ENCODE data around the gene FGF14.

FGF14 gene

GRCh38 chr13:101785858-101786257 is 616.0 kb downstream of the FGF14 start:
- Histone ChIP-seq H3K36me3 (ENCODE audit: control insufficient read depth in 5 of 5, insufficient read depth in 5 of 5, low read length in 5 of 5) (no peaks in the 10 kb centered on the region), H3K27ac (ENCODE audit: low read depth, low read length) (no peak overlapping the region), H3K4me3 (ENCODE audit: low read depth in 1 of 5, low read length in 5 of 5) (no peak overlapping the region)

GRCh38 chr13:101784313-101784712 is 617.5 kb downstream of the FGF14 start:
- no peak overlapping the region for H3K9ac ChIP-seq (ENCODE audit: low read length in 5 of 5)

More at GRCh38 chr13:101785858-101786257, 616.0 kb downstream of the FGF14 start:
- Histone ChIP-seq H3K27me3 (ENCODE audit: control insufficient read depth in 5 of 5, insufficient read depth in 4 of 5, low read length in 5 of 5) (peaks cover 0 to 2% (median 0%) of the 10 kb centered on the region in 5 donors), H3K4me1 (ENCODE audit: control insufficient read depth in 5 of 5, insufficient read depth in 5 of 5, low read length in 5 of 5) (no peaks in the 10 kb centered on the region), H3K9me3 (ENCODE audit: control insufficient read depth in 5 of 5, low read length in 5 of 5) (no peaks in the 10 kb centered on the region), H3K9ac (ENCODE audit: low read length in 5 of 5) (no peak overlapping the region)

GRCh38 chr13:101783554-101783953 is 618.3 kb downstream of the FGF14 start:
- H3K9ac ChIP-seq (ENCODE audit: low read length in 5 of 5): no peak overlapping the region
- H3K9me3 ChIP-seq (ENCODE audit: control insufficient read depth in 5 of 5, low read length in 5 of 5): no peaks in the 10 kb centered on the region
- no peaks in the 10 kb centered on the region for H3K36me3 ChIP-seq (ENCODE audit: control insufficient read depth in 5 of 5, insufficient read depth in 5 of 5, low read length in 5 of 5)
- no peaks in the 10 kb centered on the region for H3K27me3 ChIP-seq (ENCODE audit: control insufficient read depth in 5 of 5, insufficient read depth in 4 of 5, low read length in 5 of 5)
- H3K4me1 ChIP-seq (ENCODE audit: control insufficient read depth in 5 of 5, insufficient read depth in 5 of 5, low read length in 5 of 5): no peaks in the 10 kb centered on the region
- no peak overlapping the region for H3K4me3 ChIP-seq (ENCODE audit: low read depth in 1 of 5, low read length in 5 of 5)
- H3K27ac ChIP-seq (ENCODE audit: low read depth, low read length): no peak overlapping the region

More at GRCh38 chr13:101784313-101784712, 617.5 kb downstream of the FGF14 start:
- no peak overlapping the region for H3K27ac ChIP-seq (ENCODE audit: low read depth, low read length)
- H3K4me3 ChIP-seq (ENCODE audit: low read depth in 1 of 5, low read length in 5 of 5): no peak overlapping the region
- H3K4me1 ChIP-seq (ENCODE audit: control insufficient read depth in 5 of 5, insufficient read depth in 5 of 5, low read length in 5 of 5): no peaks in the 10 kb centered on the region
- H3K9me3 ChIP-seq (ENCODE audit: control insufficient read depth in 5 of 5, low read length in 5 of 5): no peaks in the 10 kb centered on the region
- H3K36me3 ChIP-seq (ENCODE audit: control insufficient read depth in 5 of 5, insufficient read depth in 5 of 5, low read length in 5 of 5): no peaks in the 10 kb centered on the region
- H3K27me3 ChIP-seq (ENCODE audit: control insufficient read depth in 5 of 5, insufficient read depth in 4 of 5, low read length in 5 of 5): peaks cover 0 to under 1% (median 0%) of the 10 kb centered on the region in 5 donors

GRCh38 chr13:101780211-101780610 is 621.6 kb downstream of the FGF14 start:
- no peaks in the 10 kb centered on the region for H3K36me3 ChIP-seq (ENCODE audit: control insufficient read depth in 5 of 5, insufficient read depth in 5 of 5, low read length in 5 of 5)
- no peak overlapping the region for H3K27ac ChIP-seq (ENCODE audit: low read depth, low read length)
- no peaks in the 10 kb centered on the region for H3K9me3 ChIP-seq (ENCODE audit: control insufficient read depth in 5 of 5, low read length in 5 of 5)

GRCh38 chr13:101779147-101779546 is 622.7 kb downstream of the FGF14 start:
- Histone ChIP-seq H3K9ac (ENCODE audit: low read length in 5 of 5) (no peak overlapping the region), H3K36me3 (ENCODE audit: control insufficient read depth in 5 of 5, insufficient read depth in 5 of 5, low read length in 5 of 5) (no peaks in the 10 kb centered on the region), H3K4me1 (ENCODE audit: control insufficient read depth in 5 of 5, insufficient read depth in 5 of 5, low read length in 5 of 5) (no peaks in the 10 kb centered on the region), H3K27ac (ENCODE audit: low read depth, low read length) (no peak overlapping the region), H3K4me3 (ENCODE audit: low read depth in 1 of 5, low read length in 5 of 5) (no peak overlapping the region), H3K27me3 (ENCODE audit: control insufficient read depth in 5 of 5, insufficient read depth in 4 of 5, low read length in 5 of 5) (no peaks in the 10 kb centered on the region), H3K9me3 (ENCODE audit: control insufficient read depth in 5 of 5, low read length in 5 of 5) (no peaks in the 10 kb centered on the region)

More at GRCh38 chr13:101780211-101780610, 621.6 kb downstream of the FGF14 start:
- Histone ChIP-seq H3K27me3 (ENCODE audit: control insufficient read depth in 5 of 5, insufficient read depth in 4 of 5, low read length in 5 of 5) (no peaks in the 10 kb centered on the region), H3K4me1 (ENCODE audit: control insufficient read depth in 5 of 5, insufficient read depth in 5 of 5, low read length in 5 of 5) (no peaks in the 10 kb centered on the region), H3K4me3 (ENCODE audit: low read depth in 1 of 5, low read length in 5 of 5) (no peak overlapping the region), H3K9ac (ENCODE audit: low read length in 5 of 5) (no peak overlapping the region)

GRCh38 chr13:101775267-101775666 is 626.6 kb downstream of the FGF14 start:
- H3K9ac ChIP-seq (ENCODE audit: low read length in 5 of 5): no peak overlapping the region

GRCh38 chr13:101774393-101774792 is 627.5 kb downstream of the FGF14 start:
- Histone ChIP-seq H3K9ac (ENCODE audit: low read length in 5 of 5) (no peak overlapping the region), H3K4me1 (ENCODE audit: control insufficient read depth in 5 of 5, insufficient read depth in 5 of 5, low read length in 5 of 5) (no peaks in the 10 kb centered on the region), H3K27ac (ENCODE audit: low read depth, low read length) (no peak overlapping the region), H3K9me3 (ENCODE audit: control insufficient read depth in 5 of 5, low read length in 5 of 5) (no peaks in the 10 kb centered on the region), H3K36me3 (ENCODE audit: control insufficient read depth in 5 of 5, insufficient read depth in 5 of 5, low read length in 5 of 5) (no peaks in the 10 kb centered on the region), H3K4me3 (ENCODE audit: low read depth in 1 of 5, low read length in 5 of 5) (no peak overlapping the region), H3K27me3 (ENCODE audit: control insufficient read depth in 5 of 5, insufficient read depth in 4 of 5, low read length in 5 of 5) (no peaks in the 10 kb centered on the region)

More at GRCh38 chr13:101775267-101775666, 626.6 kb downstream of the FGF14 start:
- Histone ChIP-seq H3K9me3 (ENCODE audit: control insufficient read depth in 5 of 5, low read length in 5 of 5) (no peaks in the 10 kb centered on the region), H3K4me3 (ENCODE audit: low read depth in 1 of 5, low read length in 5 of 5) (no peak overlapping the region), H3K4me1 (ENCODE audit: control insufficient read depth in 5 of 5, insufficient read depth in 5 of 5, low read length in 5 of 5) (no peaks in the 10 kb centered on the region), H3K27ac (ENCODE audit: low read depth, low read length) (no peak overlapping the region), H3K36me3 (ENCODE audit: control insufficient read depth in 5 of 5, insufficient read depth in 5 of 5, low read length in 5 of 5) (no peaks in the 10 kb centered on the region), H3K27me3 (ENCODE audit: control insufficient read depth in 5 of 5, insufficient read depth in 4 of 5, low read length in 5 of 5) (no peaks in the 10 kb centered on the region)

- Histone ChIP-seq H3K27me3 (ENCODE audit: control insufficient read depth in 5 of 5, insufficient read depth in 4 of 5, low read length in 5 of 5) (no peaks in the 10 kb centered on the region), H3K9me3 (ENCODE audit: control insufficient read depth in 5 of 5, low read length in 5 of 5) (no peaks in the 10 kb centered on the region), H3K4me3 (ENCODE audit: low read depth in 1 of 5, low read length in 5 of 5) (no peak overlapping the region), H3K36me3 (ENCODE audit: control insufficient read depth in 5 of 5, insufficient read depth in 5 of 5, low read length in 5 of 5) (no peaks in the 10 kb centered on the region), H3K9ac (ENCODE audit: low read length in 5 of 5) (no peak overlapping the region), H3K27ac (ENCODE audit: low read depth, low read length) (no peak overlapping the region), H3K4me1 (ENCODE audit: control insufficient read depth in 5 of 5, insufficient read depth in 5 of 5, low read length in 5 of 5) (no peaks in the 10 kb centered on the region)
These were observed 628.8 kb downstream of the FGF14 start for GRCh38 chr13:101773062-101773461.

GRCh38 chr13:101767131-101767530 is 634.7 kb downstream of the FGF14 start:
- H3K27me3 ChIP-seq (ENCODE audit: control insufficient read depth in 5 of 5, insufficient read depth in 4 of 5, low read length in 5 of 5): no peaks in the 10 kb centered on the region
- no peak overlapping the region for H3K9ac ChIP-seq (ENCODE audit: low read length in 5 of 5)
- no peaks in the 10 kb centered on the region for H3K4me1 ChIP-seq (ENCODE audit: control insufficient read depth in 5 of 5, insufficient read depth in 5 of 5, low read length in 5 of 5)
- H3K4me3 ChIP-seq (ENCODE audit: low read depth in 1 of 5, low read length in 5 of 5): no peak overlapping the region
- H3K27ac ChIP-seq (ENCODE audit: low read depth, low read length): no peak overlapping the region
- no peaks in the 10 kb centered on the region for H3K9me3 ChIP-seq (ENCODE audit: control insufficient read depth in 5 of 5, low read length in 5 of 5)
- H3K36me3 ChIP-seq (ENCODE audit: control insufficient read depth in 5 of 5, insufficient read depth in 5 of 5, low read length in 5 of 5): no peaks in the 10 kb centered on the region

- no peaks in the 10 kb centered on the region for H3K9me3 ChIP-seq (ENCODE audit: control insufficient read depth in 5 of 5, low read length in 5 of 5)
- no peak overlapping the region for H3K9ac ChIP-seq (ENCODE audit: low read length in 5 of 5)
- no peak overlapping the region for H3K4me3 ChIP-seq (ENCODE audit: low read depth in 1 of 5, low read length in 5 of 5)
- no peaks in the 10 kb centered on the region for H3K27me3 ChIP-seq (ENCODE audit: control insufficient read depth in 5 of 5, insufficient read depth in 4 of 5, low read length in 5 of 5)
- H3K36me3 ChIP-seq (ENCODE audit: control insufficient read depth in 5 of 5, insufficient read depth in 5 of 5, low read length in 5 of 5): no peaks in the 10 kb centered on the region
- no peaks in the 10 kb centered on the region for H3K4me1 ChIP-seq (ENCODE audit: control insufficient read depth in 5 of 5, insufficient read depth in 5 of 5, low read length in 5 of 5)
- H3K27ac ChIP-seq (ENCODE audit: low read depth, low read length): no peak overlapping the region
These were observed 638.7 kb downstream of the FGF14 start for GRCh38 chr13:101763191-101763590.
